Hepatocyte (in vitro differentiated cells): ENCODE measurements around the gene RALGDS.

Experiments used
- CTCF ChIP-seq: fragments of 200-600 bp; sonication (generic); IDR thresholded peaks from 2 replicates; pipeline ENCODE4 v1.5.1; 2016; ENCODE audit warnings: antibody characterized with exemption, mild to moderate bottlenecking; ENCODE audit not compliant: poor library complexity
- EZH2 ChIP-seq: fragments of 200-600 bp; sonication (generic); IDR thresholded peaks from 2 replicates; pipeline ENCODE4 v1.6.1; 2016; ENCODE audit warnings: antibody characterized with exemption, mild to moderate bottlenecking, borderline replicate concordance

GRCh38 chr9:133107961-133108793, 12.9 kb downstream of the RALGDS start:
- TF ChIP-seq CTCF (no peak), EZH2 (no peak)
